GM21737 (cell line): ENCODE results near the gene ALCAM.

Experiments
- ATAC-seq: cut with Tn5 transposase; IDR thresholded peaks from one replicate; pipeline ENCODE4 v1.9.1; 2021; ENCODE audit warnings: mild to moderate bottlenecking, moderate library complexity; ENCODE audit not compliant: unreplicated experiment

ALCAM gene

GRCh38 chr3:105366326-105367062, at the start of gene ALCAM:
Gene ALCAM, plus strand, starts transcription at chr3:105366909.
- peak; percentile 51 for ATAC-seq

- ATAC-seq, result no peak
These were observed 48.9 kb upstream of the ALCAM start for GRCh38 chr3:105317841-105318240.

GRCh38 chr3:105322570-105323273, 44.0 kb upstream of the ALCAM start:
- ATAC-seq, result peak; percentile 88

GRCh38 chr3:105323274-105323599, 43.5 kb upstream of the ALCAM start:
- no peak for ATAC-seq

DNA sequence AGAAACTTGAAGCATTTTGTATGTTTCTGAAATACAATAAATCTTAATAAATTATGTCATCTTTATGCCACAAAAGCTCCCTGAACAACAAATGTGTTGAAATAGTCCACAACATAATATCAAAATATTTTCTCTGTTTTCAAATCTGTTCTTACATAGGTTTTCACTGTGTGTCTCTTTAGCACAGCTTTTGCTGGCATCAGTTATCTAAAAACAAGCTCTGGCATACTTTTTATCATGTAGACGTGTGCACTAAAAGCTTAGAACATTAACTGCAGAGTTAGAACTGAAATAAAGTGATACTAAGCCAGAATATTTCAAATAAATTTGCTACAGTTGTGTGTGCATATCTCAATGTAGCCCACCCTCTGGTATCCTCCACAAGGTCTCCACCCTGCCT, 41.8 kb upstream of the ALCAM start:
- no peak for ATAC-seq

DNA sequence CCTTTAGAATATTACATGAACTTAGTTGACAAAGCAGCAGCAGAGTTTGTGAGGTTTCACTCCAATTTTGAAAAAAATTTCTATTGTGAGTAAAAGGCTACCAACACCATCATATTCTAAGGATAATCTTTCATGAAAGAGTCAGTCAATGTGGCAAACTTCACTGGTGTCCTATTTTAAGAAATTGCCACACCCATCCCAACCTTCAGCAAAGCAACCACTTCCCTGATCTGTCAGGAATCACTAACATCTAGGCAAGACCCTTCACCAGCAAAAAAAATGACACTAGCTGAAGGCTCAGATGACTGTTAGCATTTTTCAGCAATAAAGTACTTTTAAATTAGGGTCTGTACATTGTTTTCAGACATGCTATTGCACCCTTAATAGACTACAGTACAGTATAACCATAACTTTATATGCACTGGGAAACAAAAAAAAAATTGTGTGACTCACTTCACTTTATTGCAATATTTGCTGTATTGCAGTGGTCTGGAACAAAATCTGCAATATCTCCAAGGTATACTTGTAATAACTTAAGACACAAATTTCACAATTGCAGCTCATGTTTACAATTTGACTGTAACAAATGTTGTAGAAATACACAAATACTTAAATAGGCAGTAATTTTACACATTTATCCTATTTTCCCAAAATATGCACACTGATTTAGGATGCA, 38.9 kb upstream of the ALCAM start:
- no peak for ATAC-seq

DNA sequence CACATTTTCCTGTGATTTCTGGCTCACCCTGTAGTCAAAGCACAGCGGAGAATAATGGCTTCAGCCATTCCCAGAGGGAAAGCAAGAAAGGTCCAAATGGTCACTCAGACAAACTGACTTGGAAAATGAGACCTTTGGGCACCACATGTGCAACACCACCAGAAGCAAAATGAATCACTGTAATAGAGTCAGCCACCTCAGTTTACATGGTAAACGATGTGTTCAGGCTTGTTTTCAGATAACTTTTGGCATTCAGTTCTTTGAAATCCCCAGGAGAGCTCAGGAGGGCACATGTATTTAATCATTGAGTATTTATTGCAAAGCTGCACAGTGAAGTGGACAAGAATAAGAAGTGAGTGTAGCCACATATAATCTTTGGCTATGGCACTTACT, 38.4 kb upstream of the ALCAM start:
- no peak for ATAC-seq

GRCh38 chr3:105332961-105333360, 33.7 kb upstream of the ALCAM start:
- ATAC-seq, result no peak

GRCh38 chr3:105334138-105334882, 32.4 kb upstream of the ALCAM start:
- ATAC-seq, result peak; percentile 76

DNA sequence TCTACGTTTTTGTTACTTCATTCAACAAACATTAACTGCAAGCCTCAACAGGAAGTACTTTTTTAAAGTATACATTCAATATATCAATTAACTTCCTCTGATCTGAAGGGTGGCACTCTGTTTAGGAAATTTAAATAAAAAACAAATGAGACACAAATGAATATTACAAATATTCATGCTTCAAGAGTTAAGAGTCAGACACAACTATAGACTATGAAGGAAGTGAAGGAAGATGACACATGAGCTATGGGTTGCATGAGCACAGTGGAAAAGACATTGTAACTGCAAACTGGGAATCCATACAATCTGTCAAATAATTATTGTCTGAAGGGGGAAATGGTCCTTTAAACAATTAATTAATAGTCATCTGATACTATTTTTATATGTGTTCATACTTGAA, 26.8 kb upstream of the ALCAM start:
- no peak for ATAC-seq

- ATAC-seq, result no peak
These were observed 22.7 kb upstream of the ALCAM start for GRCh38 chr3:105343991-105344390.

GRCh38 chr3:105345156-105345555, 21.6 kb upstream of the ALCAM start:
- no peak for ATAC-seq

- ATAC-seq, result peak; percentile 65
These were observed 18.9 kb upstream of the ALCAM start for GRCh38 chr3:105347625-105348302.

GRCh38 chr3:105348307-105348706, 18.4 kb upstream of the ALCAM start:
- ATAC-seq, result no peak

DNA sequence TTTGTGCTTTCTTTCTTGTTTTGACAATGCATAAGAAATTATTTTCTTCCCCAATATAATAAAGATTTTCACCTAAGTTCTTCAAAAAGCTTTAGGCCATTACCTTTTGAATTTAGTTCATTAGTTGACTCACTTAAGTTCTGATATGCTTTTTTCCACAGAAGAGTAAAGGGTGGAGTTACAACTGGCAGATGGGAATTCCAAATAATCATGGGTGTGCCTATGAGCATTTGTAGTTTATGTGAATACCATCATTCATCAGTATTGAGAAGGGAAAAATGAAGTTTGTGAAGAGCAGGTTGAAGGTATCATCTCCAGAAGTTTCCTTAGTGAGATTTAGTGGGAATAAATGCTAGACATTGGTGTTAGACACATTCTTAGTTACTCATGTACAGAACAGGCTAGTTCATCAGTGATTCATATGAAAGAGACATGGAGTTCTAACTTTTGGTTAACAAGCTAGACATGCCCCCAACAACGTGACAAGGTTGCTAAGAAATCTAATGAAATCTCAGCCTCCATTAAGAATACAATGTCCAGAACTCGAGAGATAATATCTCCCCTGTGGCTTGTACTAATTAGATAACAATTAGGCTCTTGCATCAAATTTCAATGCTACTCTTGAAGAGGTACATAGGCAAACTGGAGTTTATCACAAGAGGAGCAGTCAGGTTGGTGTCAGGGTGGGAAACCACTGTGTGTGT, 16.9 kb upstream of the ALCAM start:
- no peak for ATAC-seq

GRCh38 chr3:105351821-105352220, 14.9 kb upstream of the ALCAM start:
- ATAC-seq, result no peak

DNA sequence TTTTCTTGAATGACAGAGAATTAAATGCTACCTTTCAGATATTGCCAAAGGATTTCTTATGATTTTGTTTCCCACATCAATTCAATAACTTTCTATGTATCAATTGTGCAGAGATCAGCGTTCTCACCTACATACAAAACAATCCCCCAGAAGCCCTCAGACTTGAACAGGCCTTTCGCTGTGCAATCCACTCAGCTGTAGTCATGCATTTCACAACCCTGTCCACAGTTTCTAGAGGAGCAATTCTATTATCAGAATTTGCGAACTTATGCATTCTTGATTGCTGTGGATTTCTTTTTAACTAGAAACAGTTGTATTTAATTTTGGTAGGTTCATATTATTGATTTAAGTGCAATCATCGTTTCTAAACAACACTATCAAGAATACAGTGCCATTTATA, 13.7 kb upstream of the ALCAM start:
- no peak for ATAC-seq

- ATAC-seq, result no peak
These were observed 13.1 kb upstream of the ALCAM start for GRCh38 chr3:105353485-105354161.

DNA sequence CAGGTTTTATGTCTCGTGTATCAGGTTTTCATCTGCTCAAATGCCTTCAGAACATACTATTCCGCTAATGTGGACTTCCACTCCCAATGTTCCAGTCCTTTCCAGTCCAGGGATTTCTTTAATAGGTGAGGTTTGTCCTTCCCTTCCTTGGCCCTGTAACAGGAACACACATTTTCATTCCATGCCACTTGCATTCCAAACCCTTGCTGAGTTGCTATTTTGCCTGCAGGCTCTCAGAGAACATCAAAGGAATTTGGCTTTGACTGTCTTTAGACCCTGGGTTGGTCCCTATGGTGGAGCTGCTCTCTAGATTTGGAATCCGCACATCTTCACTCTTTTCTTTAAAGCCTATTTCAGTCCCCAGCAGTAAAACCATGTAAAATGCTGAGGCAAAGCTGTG, 12.3 kb upstream of the ALCAM start:
- ATAC-seq, result no peak
